Skeletal muscle tissue (tissue), 4 donors: ENCODE data around the gene MEGF8. TPM values are rescaled to one million over a fixed set of nuclear protein-coding genes. Genes with fewer than 3 reads are reported as not detected.

ENCODE experiments used
- H3K27ac ChIP-seq: one replicate; pipeline ENCODE4 v1.7.0; 2013; ENCODE audit warnings: mild to moderate bottlenecking, low read depth, low read length, inconsistent platforms
- H3K27me3 ChIP-seq, 3 donors: one replicate each; pipeline ENCODE4 v1.7.0; 2013; ENCODE audit warnings: low read length in 3 of 3; ENCODE audit not compliant: control insufficient read depth in 3 of 3, insufficient read depth in 3 of 3
- H3K36me3 ChIP-seq, 3 donors: one replicate each; pipeline ENCODE4 v1.7.0; 2013; ENCODE audit warnings: low read length in 3 of 3; ENCODE audit not compliant: control insufficient read depth in 3 of 3, insufficient read depth in 3 of 3
- H3K4me1 ChIP-seq, 3 donors: one replicate each; pipeline ENCODE4 v1.7.0; 2013; ENCODE audit warnings: low read length in 3 of 3, mild to moderate bottlenecking in 3 of 3; ENCODE audit not compliant: control insufficient read depth in 3 of 3, insufficient read depth in 3 of 3
- H3K4me3 ChIP-seq, 3 donors: one replicate each; pipeline ENCODE4 v1.7.0; 2013; ENCODE audit warnings: low read length in 3 of 3
- H3K9ac ChIP-seq, 3 donors: one replicate each; pipeline ENCODE4 v1.7.0; 2013; ENCODE audit warnings: low read length in 3 of 3, mild to moderate bottlenecking in 3 of 3, moderate library complexity in 2 of 3, low read depth in 1 of 3
- H3K9me3 ChIP-seq, 3 donors: one replicate each; pipeline ENCODE4 v1.7.0; 2013; ENCODE audit warnings: low read length in 3 of 3; ENCODE audit not compliant: control insufficient read depth in 3 of 3
- total RNA-seq: library from RNA; depleted of rRNA; stranded (reverse); fragments of >200 nt; gene quantifications from one replicate; pipeline ENCODE4 v1.2.3, GENCODE V29; 2014
- donor health status: Osteomylitis.

Gene MEGF8
- total RNA-seq, 1 donor from 2014 or later, result 17.2 TPM

DNA sequence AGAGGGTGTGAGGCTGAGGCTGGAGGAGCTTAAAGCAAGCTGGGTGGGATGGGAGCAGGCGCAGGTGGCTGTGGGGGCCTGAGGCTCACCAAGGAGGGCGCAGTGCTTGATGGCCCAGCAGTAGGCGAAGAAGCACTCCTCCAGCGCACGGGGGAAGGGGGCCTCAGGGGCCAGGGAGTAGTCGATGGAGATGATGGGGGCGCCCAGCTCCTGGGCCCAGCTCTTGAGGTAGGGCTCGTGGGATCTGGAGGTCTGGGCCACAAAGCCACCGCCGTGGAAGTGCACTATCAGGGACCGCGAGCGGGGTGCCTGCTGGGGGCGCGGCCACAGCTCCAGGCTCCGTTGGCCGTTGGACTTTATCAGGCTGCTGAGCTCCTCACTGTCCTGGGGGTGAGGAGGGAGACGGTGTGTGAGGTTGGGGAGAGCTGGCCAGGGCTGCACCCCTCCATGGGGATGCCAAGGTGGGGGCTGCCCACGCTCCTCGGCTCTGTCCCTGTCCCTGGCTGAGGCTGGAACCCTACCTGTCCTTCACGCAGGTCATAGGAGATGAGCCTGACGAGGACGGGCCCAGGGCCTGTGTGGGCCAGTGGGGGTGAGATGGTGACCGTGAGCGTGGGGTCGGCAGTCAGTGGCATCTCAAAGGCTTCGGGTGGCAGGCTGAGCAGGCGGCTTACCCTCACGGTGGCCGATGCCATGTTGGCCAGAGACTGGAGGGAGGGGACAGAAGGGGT is 81.8 kb downstream of the MEGF8 start:
- Histone ChIP-seq H3K36me3 (peaks cover 0 to 15% (median 0%) of the 10 kb centered on the region in 3 donors), H3K4me1 (peaks cover 17 to 25% (median 18%) of the 10 kb centered on the region in 3 donors), H3K4me3 (no peak overlapping the region), H3K9me3 (no peaks in the 10 kb centered on the region), H3K27me3 (no peaks in the 10 kb centered on the region), H3K9ac (no peak overlapping the region), H3K27ac (no peak overlapping the region)

- Histone ChIP-seq H3K27me3 (no peaks in the 10 kb centered on the region), H3K4me3 (no peak overlapping the region), H3K9me3 (no peaks in the 10 kb centered on the region), H3K36me3 (peaks cover 0 to 15% (median 0%) of the 10 kb centered on the region in 3 donors), H3K4me1 (peaks cover 18 to 30% (median 23%) of the 10 kb centered on the region in 3 donors), H3K9ac (no peak overlapping the region), H3K27ac (no peak overlapping the region)
These were observed 82.4 kb downstream of the MEGF8 start for GRCh38 chr19:42407816-42408175.

- no peak overlapping the region for H3K9ac ChIP-seq
- H3K36me3 ChIP-seq, result peaks cover 0 to 18% (median 0%) of the 10 kb centered on the region in 3 donors
- H3K4me3 ChIP-seq, result peak overlapping the region in 1 of 3 donors; percentile 13
- H3K9me3 ChIP-seq, result no peaks in the 10 kb centered on the region
- peaks cover 18 to 33% (median 23%) of the 10 kb centered on the region in 3 donors for H3K4me1 ChIP-seq
- H3K27ac ChIP-seq, result no peak overlapping the region
- no peaks in the 10 kb centered on the region for H3K27me3 ChIP-seq
These were observed 84.0 kb downstream of the MEGF8 start for GRCh38 chr19:42409477-42409876.

GRCh38 chr19:42410371-42410770 is 84.9 kb downstream of the MEGF8 start:
- H3K36me3 ChIP-seq, result peaks cover 0 to 19% (median 0%) of the 10 kb centered on the region in 3 donors
- no peaks in the 10 kb centered on the region for H3K9me3 ChIP-seq
- no peak overlapping the region for H3K9ac ChIP-seq
- no peak overlapping the region for H3K4me3 ChIP-seq
- H3K27ac ChIP-seq, result no peak overlapping the region
- H3K27me3 ChIP-seq, result no peaks in the 10 kb centered on the region
- H3K4me1 ChIP-seq, result peaks cover 18 to 33% (median 23%) of the 10 kb centered on the region in 3 donors

- Histone ChIP-seq H3K27ac (peak overlapping the region; percentile 60), H3K36me3 (peaks cover 0 to 13% (median 0%) of the 10 kb centered on the region in 3 donors), H3K4me3 (peak overlapping the region in 1 of 3 donors; percentile 3), H3K27me3 (no peaks in the 10 kb centered on the region), H3K9me3 (no peaks in the 10 kb centered on the region), H3K9ac (peak overlapping the region in 2 of 3 donors; percentile 45), H3K4me1 (peaks cover 18 to 33% (median 23%) of the 10 kb centered on the region in 3 donors)
These were observed 86.2 kb downstream of the MEGF8 start for GRCh38 chr19:42411581-42412178.

DNA sequence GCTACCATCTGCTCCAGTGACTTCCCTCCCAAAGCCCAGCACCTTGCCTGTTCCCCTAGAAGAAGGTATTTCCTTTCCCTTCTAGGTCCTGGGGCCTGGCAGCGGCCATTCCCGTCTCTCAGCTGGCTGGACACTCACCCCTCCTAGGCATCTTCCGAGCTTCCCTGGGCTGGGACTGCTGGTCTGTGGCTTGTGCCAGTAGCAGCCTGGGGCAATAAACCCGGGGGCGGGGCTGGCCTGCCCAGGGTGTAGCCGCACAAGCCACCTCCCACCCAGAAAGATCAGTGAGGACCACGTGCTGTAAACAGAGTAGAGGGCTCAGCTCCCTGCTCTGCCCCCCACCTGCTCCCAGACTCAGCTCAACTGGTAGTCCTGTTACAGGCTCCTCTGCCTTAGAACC is 86.8 kb downstream of the MEGF8 start:
- peak overlapping the region; percentile 33 to 45 (median 45) for H3K9ac ChIP-seq
- no peak overlapping the region for H3K4me3 ChIP-seq
- peak overlapping the region; percentile 60 for H3K27ac ChIP-seq
- peaks cover 18 to 33% (median 23%) of the 10 kb centered on the region in 3 donors for H3K4me1 ChIP-seq
- H3K27me3 ChIP-seq, result no peaks in the 10 kb centered on the region
- no peaks in the 10 kb centered on the region for H3K9me3 ChIP-seq
- H3K36me3 ChIP-seq, result peaks cover 0 to 13% (median 0%) of the 10 kb centered on the region in 3 donors

DNA sequence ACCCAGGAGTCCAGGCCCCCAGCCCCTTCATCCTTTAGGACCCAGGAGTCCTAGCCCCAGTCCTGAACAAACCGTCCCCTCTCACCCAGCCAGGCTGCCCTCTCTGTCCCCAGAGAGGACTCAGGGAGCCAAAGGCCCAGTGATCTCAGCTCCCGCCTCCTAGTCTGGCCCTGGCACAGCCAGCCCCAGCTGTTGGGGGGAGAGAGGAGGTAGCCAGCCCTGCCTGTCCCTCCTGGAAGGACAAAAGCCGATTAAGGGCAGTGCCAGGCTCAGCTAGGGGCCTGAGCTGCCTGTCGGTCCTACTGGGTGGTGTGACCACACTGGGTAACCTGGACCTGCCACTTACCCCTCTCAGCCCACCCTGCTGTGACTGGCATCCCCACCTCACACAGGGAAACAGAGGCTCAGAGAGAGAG is 87.2 kb downstream of the MEGF8 start:
- Histone ChIP-seq H3K27ac (peak overlapping the region; percentile 60), H3K9me3 (no peaks in the 10 kb centered on the region), H3K4me1 (peaks cover 18 to 33% (median 23%) of the 10 kb centered on the region in 3 donors), H3K4me3 (no peak overlapping the region), H3K27me3 (no peaks in the 10 kb centered on the region), H3K9ac (peak overlapping the region in 2 of 3 donors; percentile 33 to 45), H3K36me3 (peaks cover 0 to 9% (median 0%) of the 10 kb centered on the region in 3 donors)

DNA sequence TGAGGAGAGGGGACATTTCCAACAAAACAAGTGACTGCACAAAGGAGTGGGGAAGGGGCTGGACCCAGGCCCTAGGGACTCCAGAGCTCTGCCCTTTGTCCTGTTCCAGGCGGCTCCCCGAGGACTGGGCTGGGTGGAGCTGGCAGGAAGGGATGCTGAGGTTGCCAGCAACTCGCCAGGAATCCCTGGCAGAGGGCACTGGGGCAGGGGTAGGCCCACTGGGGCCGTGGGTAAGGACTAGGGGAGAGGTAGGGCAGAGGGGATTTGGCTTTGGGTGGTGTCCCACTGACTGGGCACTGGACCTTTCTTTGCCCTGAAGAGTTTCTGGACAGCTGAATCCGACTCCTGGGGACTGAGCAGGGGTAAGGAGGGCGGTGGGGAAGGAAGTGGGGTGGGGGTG is 93.9 kb downstream of the MEGF8 start:
- Histone ChIP-seq H3K4me1 (peaks cover 22 to 40% (median 39%) of the 10 kb centered on the region in 3 donors), H3K27ac (no peak overlapping the region), H3K4me3 (no peak overlapping the region), H3K9me3 (no peaks in the 10 kb centered on the region), H3K27me3 (peaks cover 0 to 17% (median 16%) of the 10 kb centered on the region in 3 donors), H3K36me3 (peaks cover 0 to 2% (median 0%) of the 10 kb centered on the region in 3 donors), H3K9ac (peak overlapping the region in 1 of 3 donors; percentile 2)

DNA sequence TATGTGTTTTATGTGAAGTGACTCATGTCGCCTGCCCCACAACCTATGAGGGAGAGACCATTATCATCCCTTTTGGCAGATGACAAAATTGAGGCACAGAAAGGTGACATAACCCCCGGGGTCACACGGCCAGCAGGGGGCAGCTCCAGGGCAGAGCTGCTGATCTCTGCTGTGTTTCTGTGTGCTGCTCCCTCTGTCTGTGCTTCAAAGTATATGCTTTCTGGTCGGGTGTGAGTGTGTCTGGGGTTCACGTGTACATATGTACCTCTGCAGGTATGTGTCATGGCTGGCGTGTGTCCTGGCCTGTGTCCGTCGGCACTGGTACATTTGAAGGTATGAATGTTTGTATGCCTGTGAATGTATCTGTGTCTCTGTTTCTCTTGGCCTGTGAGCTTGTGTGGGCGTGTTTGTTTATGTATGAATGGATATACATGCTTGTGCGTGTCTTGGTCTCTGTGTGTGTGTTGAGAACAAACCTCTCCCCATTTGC is 94.7 kb downstream of the MEGF8 start:
- Histone ChIP-seq H3K9ac (no peak overlapping the region), H3K36me3 (no peaks in the 10 kb centered on the region), H3K9me3 (no peaks in the 10 kb centered on the region), H3K27ac (no peak overlapping the region), H3K4me1 (peaks cover 22 to 43% (median 41%) of the 10 kb centered on the region in 3 donors), H3K27me3 (peaks cover 4 to 25% (median 24%) of the 10 kb centered on the region in 3 donors), H3K4me3 (no peak overlapping the region)

GRCh38 chr19:42421101-42421500 is 95.7 kb downstream of the MEGF8 start:
- Histone ChIP-seq H3K4me3 (peak overlapping the region in 1 of 3 donors; percentile 35), H3K27ac (no peak overlapping the region), H3K4me1 (peaks cover 22 to 43% (median 41%) of the 10 kb centered on the region in 3 donors)

More at GRCh38 chr19:42421101-42421500, 95.7 kb downstream of the MEGF8 start:
- Histone ChIP-seq H3K9ac (no peak overlapping the region), H3K27me3 (peaks cover 4 to 29% (median 25%) of the 10 kb centered on the region in 3 donors), H3K36me3 (no peaks in the 10 kb centered on the region), H3K9me3 (no peaks in the 10 kb centered on the region)
